HEK293 (cell line): ENCODE results near the gene IGSF11.

ENCODE experiments used
- CTCF ChIP-seq: fragments of 450-650 bp; formaldehyde crosslinking; IDR thresholded peaks from 2 replicates; pipeline ENCODE4 v1.5.1; 2016; ENCODE audit warnings: missing biosample characterization, missing genetic modification characterization
- ZNF169 ChIP-seq: fragments of 450-650 bp; formaldehyde crosslinking; IDR thresholded peaks from 2 replicates; pipeline ENCODE4 v1.5.1; 2016; ENCODE audit warnings: missing biosample characterization, missing genetic modification characterization
- ZNF548 ChIP-seq: fragments of 450-650 bp; formaldehyde crosslinking; IDR thresholded peaks from 2 replicates; pipeline ENCODE4 v1.5.1; 2016; ENCODE audit warnings: missing biosample characterization, missing genetic modification characterization

- TF ChIP-seq ZNF169 (no peak), ZNF548 (tag by site-specific recombination) (no peak), CTCF (tag by site-specific recombination) (no peak)
Observed at GRCh38 chr3:118931996-118932395, 102.7 kb downstream of the IGSF11 start.
